Smooth muscle cell (in vitro differentiated cells): ENCODE data around the gene PAK1. TPM values are rescaled to one million over a fixed set of nuclear protein-coding genes. Genes with fewer than 3 reads are reported as not detected.

Experiments
- DNase-seq: peaks from one replicate; lab custom pipeline; 2025; ENCODE audit not compliant: unreplicated experiment; lab: John Stamatoyannopoulos, UW
- H2AFZ ChIP-seq: fragments of 200-600 bp; sonication (generic); 2 replicates; pipeline ENCODE4 v1.6.0; 2016; ENCODE audit warnings: antibody characterized with exemption, low read depth, mild to moderate bottlenecking
- H3F3A ChIP-seq: fragments of 200-600 bp; sonication (generic); 2 replicates; pipeline ENCODE4 v1.6.0; 2017; ENCODE audit warnings: antibody characterized with exemption, low read depth
- H3K27ac ChIP-seq: fragments of 200-600 bp; sonication (generic); 2 replicates; pipeline ENCODE4 v1.5.1; 2016; ENCODE audit warnings: low read depth, mild to moderate bottlenecking
- H3K27me3 ChIP-seq: fragments of 200-600 bp; sonication (generic); 2 replicates; pipeline ENCODE4 v1.6.1; 2016; ENCODE audit warnings: low read depth, mild to moderate bottlenecking
- H3K36me3 ChIP-seq: fragments of 200-600 bp; sonication (generic); 2 replicates; pipeline ENCODE4 v1.5.1; 2016; ENCODE audit warnings: low read depth
- H3K4me1 ChIP-seq: fragments of 200-600 bp; sonication (generic); 2 replicates; pipeline ENCODE4 v1.5.1; 2016; ENCODE audit warnings: low read depth
- H3K4me2 ChIP-seq: fragments of 200-600 bp; sonication (generic); 2 replicates; pipeline ENCODE4 v1.6.0; 2016; ENCODE audit warnings: mild to moderate bottlenecking
- H3K4me3 ChIP-seq: fragments of 200-600 bp; sonication (generic); 2 replicates; pipeline ENCODE4 v1.5.1; 2016; ENCODE audit warnings: mild to moderate bottlenecking
- H3K79me2 ChIP-seq: fragments of 200-600 bp; sonication (generic); 2 replicates; pipeline ENCODE4 v1.6.0; 2016; ENCODE audit warnings: low read depth, mild to moderate bottlenecking
- H3K9ac ChIP-seq: fragments of 200-600 bp; sonication (generic); 2 replicates; pipeline ENCODE4 v1.6.0; 2016; ENCODE audit warnings: low read depth
- H3K9me3 ChIP-seq: fragments of 200-600 bp; sonication (generic); replicated peaks from 2 replicates; pipeline ENCODE4 v1.5.1; 2016; ENCODE audit warnings: low read depth
- H4K20me1 ChIP-seq: fragments of 200-600 bp; sonication (generic); 2 replicates; pipeline ENCODE4 v1.6.0; 2016; ENCODE audit warnings: low read depth
- CTCF ChIP-seq: fragments of 200-600 bp; sonication (generic); IDR thresholded peaks from 2 replicates; pipeline ENCODE4 v1.5.1; 2017; ENCODE audit warnings: borderline replicate concordance, mild to moderate bottlenecking, antibody characterized with exemption; ENCODE audit not compliant: insufficient read depth, poor library complexity, severe bottlenecking
- WGBS: methylation state at CpG from one replicate; pipeline ENCODE4 v1.1.7; 2016; ENCODE audit warnings: low lambda C conversion rate; 5-methylcytosine and 5-hydroxymethylcytosine counted together
- polyA plus RNA-seq: library from polyadenylated mRNA; unstranded; fragments of >200 nt; fragmentation: Nextera tagmentation; extraction: Ambion mirVana; gene quantifications from 2 replicates; pipeline ENCODE4 v1.2.1, GENCODE V29; 2016
- total RNA-seq: library from RNA; depleted of rRNA; stranded (reverse); fragments of >200 nt; gene quantifications from 2 replicates; pipeline ENCODE4 v1.2.3, GENCODE V29; 2014

Gene PAK1
- total and polyA plus RNA-seq, 2 experiments from 2014 or later, result 20.5 to 31.7 TPM

GRCh38 chr11:77320351-77320750 lies 153.5 kb downstream of the PAK1 start:
- TF ChIP-seq CTCF, result no peak
- WGBS, result 100% methylated on average over 1 of the region's 1 CpG
- Histone ChIP-seq H3K9me3 (no peaks in the 10 kb centered on the region), H3K79me2 (no peaks in the 10 kb centered on the region), H3F3A (no peaks in the 10 kb centered on the region), H2AFZ (no peak overlapping the region), H3K27me3 (no peaks in the 10 kb centered on the region), H3K9ac (no peak overlapping the region), H3K4me2 (no peak overlapping the region), H3K4me3 (no peak overlapping the region), H3K27ac (no peak overlapping the region), H4K20me1 (no peaks in the 10 kb centered on the region), H3K36me3 (no peaks in the 10 kb centered on the region), H3K4me1 (no peaks in the 10 kb centered on the region)
- no peak for DNase-seq

GRCh38 chr11:77318600-77318999 lies 155.3 kb downstream of the PAK1 start:
- no peak overlapping the region for H3K4me3 ChIP-seq
- H3K4me1 ChIP-seq, result no peaks in the 10 kb centered on the region
- no peak for TF ChIP-seq CTCF
- H3K27ac ChIP-seq, result no peak overlapping the region
- H3K4me2 ChIP-seq, result no peak overlapping the region
- no peaks in the 10 kb centered on the region for H3F3A ChIP-seq
- no peaks in the 10 kb centered on the region for H3K9me3 ChIP-seq
- no peak for DNase-seq
- no peaks in the 10 kb centered on the region for H3K79me2 ChIP-seq
- H3K36me3 ChIP-seq, result no peaks in the 10 kb centered on the region
- no peak overlapping the region for H2AFZ ChIP-seq
- no peaks in the 10 kb centered on the region for H4K20me1 ChIP-seq
- H3K9ac ChIP-seq, result no peak overlapping the region
- no peaks in the 10 kb centered on the region for H3K27me3 ChIP-seq
- WGBS, result 91% methylated on average over 2 of the region's 2 CpGs

- no peak overlapping the region for H3K4me3 ChIP-seq
- no peaks in the 10 kb centered on the region for H3K27me3 ChIP-seq
- H3K4me2 ChIP-seq, result no peak overlapping the region
- H3K9ac ChIP-seq, result no peak overlapping the region
- no peak overlapping the region for H3K27ac ChIP-seq
- H4K20me1 ChIP-seq, result no peaks in the 10 kb centered on the region
- 45% methylated on average over 5 of the region's 5 CpGs for WGBS
- no peak for DNase-seq
- no peak for TF ChIP-seq CTCF
- no peaks in the 10 kb centered on the region for H3F3A ChIP-seq
- H3K4me1 ChIP-seq, result no peaks in the 10 kb centered on the region
- H3K79me2 ChIP-seq, result no peaks in the 10 kb centered on the region
- no peaks in the 10 kb centered on the region for H3K36me3 ChIP-seq
- no peak overlapping the region for H2AFZ ChIP-seq
- H3K9me3 ChIP-seq, result no peaks in the 10 kb centered on the region
These were observed 157.1 kb downstream of the PAK1 start for GRCh38 chr11:77316733-77317342.

GRCh38 chr11:77312107-77312506 lies 161.8 kb downstream of the PAK1 start:
- Histone ChIP-seq H3K27ac (no peak overlapping the region), H4K20me1 (no peaks in the 10 kb centered on the region)
- no peak for TF ChIP-seq CTCF

More at GRCh38 chr11:77312107-77312506, 161.8 kb downstream of the PAK1 start:
- Histone ChIP-seq H3K9me3 (no peaks in the 10 kb centered on the region), H3K4me3 (no peak overlapping the region), H3K4me2 (no peak overlapping the region), H3K9ac (no peak overlapping the region), H3K79me2 (no peaks in the 10 kb centered on the region), H3K36me3 (no peaks in the 10 kb centered on the region), H3F3A (no peaks in the 10 kb centered on the region), H2AFZ (no peak overlapping the region), H3K27me3 (no peaks in the 10 kb centered on the region), H3K4me1 (no peaks in the 10 kb centered on the region)
- DNase-seq, result no peak
